Liver (tissue), 9 donors: ENCODE measurements around the gene MEP1A. TPM values are rescaled to one million over a fixed set of nuclear protein-coding genes. Genes with fewer than 3 reads are reported as not detected.

ENCODE experiments used
- DNase-seq: peaks from one replicate; pipeline ENCODE4 v3.0.0-alpha.2; 2017; ENCODE audit warnings: low spot score
- H3K27ac ChIP-seq, 2 donors: one replicate each; pipeline ENCODE4 v1.7.0; 2013; ENCODE audit warnings: inconsistent platforms in 2 of 2, low read length in 2 of 2, control low read depth in 1 of 2, low read depth in 1 of 2, mild to moderate bottlenecking in 1 of 2
- H3K27me3 ChIP-seq, 4 donors: one replicate each; pipeline versions ENCODE4 v1.6.1 to v1.7.0; 2013; ENCODE audit warnings: low read length in 3 of 4, inconsistent platforms in 1 of 4, mild to moderate bottlenecking in 1 of 4, moderate library complexity in 1 of 4; ENCODE audit not compliant: control insufficient read depth in 4 of 4, insufficient read depth in 4 of 4
- H3K36me3 ChIP-seq, 4 donors: one replicate each; pipeline versions ENCODE4 v1.6.1 to v1.7.0; 2013; ENCODE audit warnings: low read length in 3 of 4, mild to moderate bottlenecking in 3 of 4, low read depth in 1 of 4, moderate library complexity in 1 of 4; ENCODE audit not compliant: control insufficient read depth in 4 of 4, insufficient read depth in 3 of 4
- H3K4me1 ChIP-seq, 4 donors: one replicate each; pipeline versions ENCODE4 v1.6.1 to v1.7.0; 2013; ENCODE audit warnings: low read length in 3 of 4, mild to moderate bottlenecking in 3 of 4, moderate library complexity in 1 of 4; ENCODE audit not compliant: control insufficient read depth in 4 of 4, insufficient read depth in 4 of 4
- H3K4me3 ChIP-seq, 3 donors: one replicate each; pipeline versions ENCODE4 v1.6.1 to v1.7.0; 2013; ENCODE audit warnings: low read length in 3 of 3, control low read depth in 1 of 3, low read depth in 1 of 3, mild to moderate bottlenecking in 1 of 3
- H3K9ac ChIP-seq, 2 donors: one replicate each; pipeline ENCODE4 v1.7.0; 2013; ENCODE audit warnings: low read length in 2 of 2, mild to moderate bottlenecking in 2 of 2, moderate library complexity in 2 of 2, control low read depth in 1 of 2, low read depth in 1 of 2
- H3K9me3 ChIP-seq, 4 donors: one replicate each; pipeline versions ENCODE4 v1.6.1 to v1.7.0; 2013; ENCODE audit warnings: low read length in 3 of 4; ENCODE audit not compliant: control insufficient read depth in 4 of 4
- EGR1 ChIP-seq, 2 donors: IDR thresholded peaks; 2 replicates each; pipeline ENCODE4 v1.6.1; 2016 to 2018; ENCODE audit warnings: antibody characterized with exemption in 2 of 2, low read depth in 2 of 2
- FOXA1 ChIP-seq: IDR thresholded peaks from 2 replicates; pipeline ENCODE4 v1.6.1; 2016; ENCODE audit warnings: antibody characterized with exemption
- FOXA2 ChIP-seq: IDR thresholded peaks from 2 replicates; pipeline ENCODE4 v1.6.1; 2016; ENCODE audit warnings: antibody characterized with exemption
- GABPA ChIP-seq, 2 donors: IDR thresholded peaks in 1 of 2; conservative IDR thresholded peaks in 1 of 2; 2 replicates each; pipeline ENCODE4 v1.6.1; 2016; ENCODE audit warnings: antibody characterized with exemption in 2 of 2, mild to moderate bottlenecking in 1 of 2, moderate library complexity in 1 of 2
- HNF4A ChIP-seq, 2 donors: conservative IDR thresholded peaks; 2 replicates each; pipeline ENCODE4 v1.6.1; 2016; ENCODE audit warnings: antibody characterized with exemption in 2 of 2, mild to moderate bottlenecking in 2 of 2
- HNF4G ChIP-seq: IDR thresholded peaks from 2 replicates; pipeline ENCODE4 v1.6.1; 2016; ENCODE audit warnings: antibody characterized with exemption
- JUND ChIP-seq, 2 donors: IDR thresholded peaks; 2 replicates each; pipeline ENCODE4 v1.6.1; 2016; ENCODE audit warnings: antibody characterized with exemption in 2 of 2
- NR2F2 ChIP-seq: IDR thresholded peaks from 2 replicates; pipeline ENCODE4 v1.6.1; 2016; ENCODE audit warnings: antibody characterized with exemption
- RAD21 ChIP-seq, 2 donors: IDR thresholded peaks; 2 replicates each; pipeline ENCODE4 v1.6.1; 2016; ENCODE audit warnings: antibody characterized with exemption in 2 of 2, mild to moderate bottlenecking in 2 of 2
- RXRA ChIP-seq, 2 donors: IDR thresholded peaks; 2 replicates each; pipeline ENCODE4 v1.6.1; 2017 to 2018; ENCODE audit warnings: antibody characterized with exemption in 2 of 2, mild to moderate bottlenecking in 1 of 2
- SP1 ChIP-seq: IDR thresholded peaks from 2 replicates; pipeline ENCODE4 v1.6.1; 2018; ENCODE audit warnings: antibody characterized with exemption, mild to moderate bottlenecking
- TAF1 ChIP-seq: conservative IDR thresholded peaks from 2 replicates; pipeline ENCODE4 v1.6.1; 2016; ENCODE audit warnings: antibody characterized with exemption, mild to moderate bottlenecking
- YY1 ChIP-seq: IDR thresholded peaks from 2 replicates; pipeline ENCODE4 v1.6.1; 2016; ENCODE audit warnings: antibody characterized with exemption, mild to moderate bottlenecking
- WGBS: extraction: QIAGEN DNeasy Blood & Tissue Kit; methylation state at CpG from one replicate; pipeline ENCODE4 v1.1.7; 2013; 5-methylcytosine and 5-hydroxymethylcytosine counted together
- polyA plus RNA-seq, 2 donors: library from polyadenylated mRNA; stranded (reverse) in 1 of 2; unstranded in 1 of 2; fragments of 200-250 nt in 1 of 2; fragments of >200 nt in 1 of 2; fragmentation: Nextera tagmentation in 1 of 2; extraction: Ambion mirVana in 1 of 2; gene quantifications; one replicate each; pipeline versions ENCODE4 v1.2.1 to v1.2.3, GENCODE V29; 2013 to 2015
- total RNA-seq, 2 donors: library from RNA; depleted of rRNA; stranded (reverse); fragments of >200 nt; gene quantifications; one replicate each; pipeline ENCODE4 v1.2.3, GENCODE V29; 2014
- TF ChIP-seq, protein P1 (sequence below): fragments of 150-350 bp; IDR thresholded peaks from 2 replicates; pipeline ENCODE4 v1.5.1; 2017; ENCODE audit warnings: improper control_type of control experiment, low read depth, low read length; ENCODE audit not compliant: missing input control
- TF ChIP-seq, protein P2 (sequence below): IDR thresholded peaks from 2 replicates; pipeline ENCODE4 v1.6.1; 2016; ENCODE audit warnings: antibody characterized with exemption
- TF ChIP-seq, protein P3 (sequence below): IDR thresholded peaks from 2 replicates; pipeline ENCODE4 v1.6.1; 2016; ENCODE audit warnings: antibody characterized with exemption, mild to moderate bottlenecking
- TF ChIP-seq, protein P4 (sequence below): IDR thresholded peaks from 2 replicates; pipeline ENCODE4 v1.6.1; 2016; ENCODE audit warnings: antibody characterized with exemption
- TF ChIP-seq, protein P5 (sequence below): IDR thresholded peaks from 2 replicates; pipeline ENCODE4 v1.6.1; 2016; ENCODE audit warnings: antibody characterized with exemption
- donor health status: healthy.
- donor health status: healthy.
- donor health status: healthy.
- donor health status: healthy.
- donor health status: healthy.

MEP1A gene
- total and polyA plus RNA-seq, 4 donors, result 0.01 to 1.8 (median 0.08) TPM; not detected in 1

DNA sequence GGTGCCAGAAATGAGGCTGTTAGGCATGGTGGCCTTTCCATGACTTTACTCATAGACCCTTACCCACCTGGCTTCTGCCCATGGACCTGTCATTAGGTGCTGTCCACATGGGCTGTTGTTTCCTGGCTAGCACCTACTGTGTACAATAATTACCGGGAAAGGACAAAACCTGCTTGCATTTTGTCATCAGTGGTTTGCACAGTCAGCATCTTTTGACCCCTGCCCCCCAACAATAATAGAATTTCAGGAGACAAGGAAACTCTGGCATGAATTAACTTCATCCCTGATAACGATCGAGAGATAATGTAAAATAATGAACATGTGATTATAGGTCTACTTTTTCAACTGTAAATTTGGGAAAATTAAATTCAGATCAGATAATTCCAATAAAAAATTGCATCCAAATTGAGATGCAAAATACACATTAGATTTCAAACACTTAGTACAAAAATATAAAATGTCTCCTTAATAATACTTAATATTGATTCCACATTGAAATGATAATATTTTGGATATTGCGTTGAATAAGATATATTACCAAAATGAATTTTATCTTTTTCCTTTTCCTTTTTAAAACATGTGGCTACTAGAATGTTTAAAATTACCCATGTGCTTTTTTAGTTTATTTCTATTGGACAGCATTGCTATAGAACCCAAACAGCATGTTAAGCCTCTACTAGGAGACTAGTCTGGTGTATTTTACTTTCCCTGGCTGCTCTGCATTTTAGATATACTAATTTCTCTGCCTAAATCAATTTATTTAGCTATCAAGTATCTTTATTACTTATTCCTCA, 34.0 kb upstream of the MEP1A start:
- no peak for DNase-seq
- 94% methylated on average over 4 of the region's 4 CpGs for WGBS

DNA sequence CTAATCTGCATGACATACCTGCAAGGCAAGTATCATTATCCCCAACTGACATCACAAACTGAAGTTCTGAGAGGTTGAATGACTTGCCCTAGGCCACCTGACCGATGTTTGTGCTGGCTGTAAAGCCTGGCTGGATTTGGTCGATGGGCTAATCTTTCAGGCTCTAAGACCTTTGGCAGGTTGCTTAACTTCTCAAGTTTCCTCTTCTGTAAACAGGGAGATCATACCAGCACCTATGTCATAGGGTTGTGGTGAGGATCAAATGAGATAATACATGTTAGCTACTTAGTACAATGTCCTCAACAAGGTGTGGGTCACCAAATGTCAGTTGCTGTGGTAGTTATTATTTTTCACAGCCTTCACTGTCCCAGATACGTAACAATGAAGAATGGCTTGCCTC, 32.3 kb upstream of the MEP1A start:
- no peaks in the 10 kb centered on the region for H3K9me3 ChIP-seq
- H3K27me3 ChIP-seq, result peaks cover 0 to 2% (median 0%) of the 10 kb centered on the region in 4 donors
- no peak overlapping the region for H3K27ac ChIP-seq
- H3K4me3 ChIP-seq, result no peak overlapping the region
- no peaks in the 10 kb centered on the region for H3K36me3 ChIP-seq
- no peak overlapping the region for H3K9ac ChIP-seq
- 62% methylated on average over 3 of the region's 3 CpGs for WGBS
- no peaks in the 10 kb centered on the region for H3K4me1 ChIP-seq
- no peak for DNase-seq
- TF ChIP-seq, protein P1, sequence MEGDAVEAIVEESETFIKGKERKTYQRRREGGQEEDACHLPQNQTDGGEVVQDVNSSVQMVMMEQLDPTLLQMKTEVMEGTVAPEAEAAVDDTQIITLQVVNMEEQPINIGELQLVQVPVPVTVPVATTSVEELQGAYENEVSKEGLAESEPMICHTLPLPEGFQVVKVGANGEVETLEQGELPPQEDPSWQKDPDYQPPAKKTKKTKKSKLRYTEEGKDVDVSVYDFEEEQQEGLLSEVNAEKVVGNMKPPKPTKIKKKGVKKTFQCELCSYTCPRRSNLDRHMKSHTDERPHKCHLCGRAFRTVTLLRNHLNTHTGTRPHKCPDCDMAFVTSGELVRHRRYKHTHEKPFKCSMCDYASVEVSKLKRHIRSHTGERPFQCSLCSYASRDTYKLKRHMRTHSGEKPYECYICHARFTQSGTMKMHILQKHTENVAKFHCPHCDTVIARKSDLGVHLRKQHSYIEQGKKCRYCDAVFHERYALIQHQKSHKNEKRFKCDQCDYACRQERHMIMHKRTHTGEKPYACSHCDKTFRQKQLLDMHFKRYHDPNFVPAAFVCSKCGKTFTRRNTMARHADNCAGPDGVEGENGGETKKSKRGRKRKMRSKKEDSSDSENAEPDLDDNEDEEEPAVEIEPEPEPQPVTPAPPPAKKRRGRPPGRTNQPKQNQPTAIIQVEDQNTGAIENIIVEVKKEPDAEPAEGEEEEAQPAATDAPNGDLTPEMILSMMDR, result no peak
- TF ChIP-seq YY1 (no peak), NR2F2 (no peak), HNF4G (no peak), RXRA (IDR thresholded peaks at IDR 0.05) (no peak), SP1 (no peak), FOXA2 (no peak)
- TF ChIP-seq, protein P2, sequence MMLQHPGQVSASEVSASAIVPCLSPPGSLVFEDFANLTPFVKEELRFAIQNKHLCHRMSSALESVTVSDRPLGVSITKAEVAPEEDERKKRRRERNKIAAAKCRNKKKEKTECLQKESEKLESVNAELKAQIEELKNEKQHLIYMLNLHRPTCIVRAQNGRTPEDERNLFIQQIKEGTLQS, result no peak
- TF ChIP-seq, protein P3, sequence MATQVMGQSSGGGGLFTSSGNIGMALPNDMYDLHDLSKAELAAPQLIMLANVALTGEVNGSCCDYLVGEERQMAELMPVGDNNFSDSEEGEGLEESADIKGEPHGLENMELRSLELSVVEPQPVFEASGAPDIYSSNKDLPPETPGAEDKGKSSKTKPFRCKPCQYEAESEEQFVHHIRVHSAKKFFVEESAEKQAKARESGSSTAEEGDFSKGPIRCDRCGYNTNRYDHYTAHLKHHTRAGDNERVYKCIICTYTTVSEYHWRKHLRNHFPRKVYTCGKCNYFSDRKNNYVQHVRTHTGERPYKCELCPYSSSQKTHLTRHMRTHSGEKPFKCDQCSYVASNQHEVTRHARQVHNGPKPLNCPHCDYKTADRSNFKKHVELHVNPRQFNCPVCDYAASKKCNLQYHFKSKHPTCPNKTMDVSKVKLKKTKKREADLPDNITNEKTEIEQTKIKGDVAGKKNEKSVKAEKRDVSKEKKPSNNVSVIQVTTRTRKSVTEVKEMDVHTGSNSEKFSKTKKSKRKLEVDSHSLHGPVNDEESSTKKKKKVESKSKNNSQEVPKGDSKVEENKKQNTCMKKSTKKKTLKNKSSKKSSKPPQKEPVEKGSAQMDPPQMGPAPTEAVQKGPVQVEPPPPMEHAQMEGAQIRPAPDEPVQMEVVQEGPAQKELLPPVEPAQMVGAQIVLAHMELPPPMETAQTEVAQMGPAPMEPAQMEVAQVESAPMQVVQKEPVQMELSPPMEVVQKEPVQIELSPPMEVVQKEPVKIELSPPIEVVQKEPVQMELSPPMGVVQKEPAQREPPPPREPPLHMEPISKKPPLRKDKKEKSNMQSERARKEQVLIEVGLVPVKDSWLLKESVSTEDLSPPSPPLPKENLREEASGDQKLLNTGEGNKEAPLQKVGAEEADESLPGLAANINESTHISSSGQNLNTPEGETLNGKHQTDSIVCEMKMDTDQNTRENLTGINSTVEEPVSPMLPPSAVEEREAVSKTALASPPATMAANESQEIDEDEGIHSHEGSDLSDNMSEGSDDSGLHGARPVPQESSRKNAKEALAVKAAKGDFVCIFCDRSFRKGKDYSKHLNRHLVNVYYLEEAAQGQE, result no peak

More for the DNA sequence above, 34.0 kb upstream of the MEP1A start:
- H3K27ac ChIP-seq, result no peak overlapping the region
- H3K36me3 ChIP-seq, result no peaks in the 10 kb centered on the region
- H3K9ac ChIP-seq, result no peak overlapping the region
- TF ChIP-seq FOXA2, result no peak
- TF ChIP-seq SP1, result no peak
- no peak for TF ChIP-seq JUND (IDR thresholded peaks at IDR 0.05)
- TF ChIP-seq, protein P4, sequence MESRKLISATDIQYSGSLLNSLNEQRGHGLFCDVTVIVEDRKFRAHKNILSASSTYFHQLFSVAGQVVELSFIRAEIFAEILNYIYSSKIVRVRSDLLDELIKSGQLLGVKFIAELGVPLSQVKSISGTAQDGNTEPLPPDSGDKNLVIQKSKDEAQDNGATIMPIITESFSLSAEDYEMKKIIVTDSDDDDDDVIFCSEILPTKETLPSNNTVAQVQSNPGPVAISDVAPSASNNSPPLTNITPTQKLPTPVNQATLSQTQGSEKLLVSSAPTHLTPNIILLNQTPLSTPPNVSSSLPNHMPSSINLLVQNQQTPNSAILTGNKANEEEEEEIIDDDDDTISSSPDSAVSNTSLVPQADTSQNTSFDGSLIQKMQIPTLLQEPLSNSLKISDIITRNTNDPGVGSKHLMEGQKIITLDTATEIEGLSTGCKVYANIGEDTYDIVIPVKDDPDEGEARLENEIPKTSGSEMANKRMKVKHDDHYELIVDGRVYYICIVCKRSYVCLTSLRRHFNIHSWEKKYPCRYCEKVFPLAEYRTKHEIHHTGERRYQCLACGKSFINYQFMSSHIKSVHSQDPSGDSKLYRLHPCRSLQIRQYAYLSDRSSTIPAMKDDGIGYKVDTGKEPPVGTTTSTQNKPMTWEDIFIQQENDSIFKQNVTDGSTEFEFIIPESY, result no peak
- no peak for TF ChIP-seq TAF1
- TF ChIP-seq FOXA1, result no peak
- TF ChIP-seq NR2F2, result no peak
- TF ChIP-seq, protein P1, result no peak
- TF ChIP-seq RAD21 (IDR thresholded peaks at IDR 0.05), result no peak
- no peak for TF ChIP-seq HNF4A (conservative IDR thresholded peaks at IDR 0.05)
- no peak for TF ChIP-seq GABPA (IDR thresholded peaks at IDR 0.05 in 1 of 2, conservative IDR thresholded peaks at IDR 0.05 in 1 of 2)
- TF ChIP-seq, protein P5, sequence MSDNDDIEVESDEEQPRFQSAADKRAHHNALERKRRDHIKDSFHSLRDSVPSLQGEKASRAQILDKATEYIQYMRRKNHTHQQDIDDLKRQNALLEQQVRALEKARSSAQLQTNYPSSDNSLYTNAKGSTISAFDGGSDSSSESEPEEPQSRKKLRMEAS, result no peak
- TF ChIP-seq, protein P2, result no peak
- TF ChIP-seq HNF4G, result no peak
- no peak for TF ChIP-seq EGR1 (IDR thresholded peaks at IDR 0.05; ENCODE audit: low read depth in 2 of 2)
- H3K4me3 ChIP-seq, result no peak overlapping the region
- H3K9me3 ChIP-seq, result no peaks in the 10 kb centered on the region
- peaks cover 0 to 2% (median 0%) of the 10 kb centered on the region in 4 donors for H3K27me3 ChIP-seq
- no peaks in the 10 kb centered on the region for H3K4me1 ChIP-seq
